Smooth muscle cell (in vitro differentiated cells): ENCODE data around the gene DDX17. TPM values are rescaled to one million over a fixed set of nuclear protein-coding genes. Genes with fewer than 3 reads are reported as not detected.

Experiments used
- DNase-seq: peaks from one replicate; lab custom pipeline; 2025; ENCODE audit not compliant: unreplicated experiment; lab: John Stamatoyannopoulos, UW
- H2AFZ ChIP-seq: fragments of 200-600 bp; sonication (generic); 2 replicates; pipeline ENCODE4 v1.6.0; 2016; ENCODE audit warnings: antibody characterized with exemption, low read depth, mild to moderate bottlenecking
- H3F3A ChIP-seq: fragments of 200-600 bp; sonication (generic); 2 replicates; pipeline ENCODE4 v1.6.0; 2017; ENCODE audit warnings: antibody characterized with exemption, low read depth
- H3K27ac ChIP-seq: fragments of 200-600 bp; sonication (generic); 2 replicates; pipeline ENCODE4 v1.5.1; 2016; ENCODE audit warnings: low read depth, mild to moderate bottlenecking
- H3K27me3 ChIP-seq: fragments of 200-600 bp; sonication (generic); 2 replicates; pipeline ENCODE4 v1.6.1; 2016; ENCODE audit warnings: low read depth, mild to moderate bottlenecking
- H3K36me3 ChIP-seq: fragments of 200-600 bp; sonication (generic); 2 replicates; pipeline ENCODE4 v1.5.1; 2016; ENCODE audit warnings: low read depth
- H3K4me1 ChIP-seq: fragments of 200-600 bp; sonication (generic); 2 replicates; pipeline ENCODE4 v1.5.1; 2016; ENCODE audit warnings: low read depth
- H3K4me2 ChIP-seq: fragments of 200-600 bp; sonication (generic); 2 replicates; pipeline ENCODE4 v1.6.0; 2016; ENCODE audit warnings: mild to moderate bottlenecking
- H3K4me3 ChIP-seq: fragments of 200-600 bp; sonication (generic); 2 replicates; pipeline ENCODE4 v1.5.1; 2016; ENCODE audit warnings: mild to moderate bottlenecking
- H3K79me2 ChIP-seq: fragments of 200-600 bp; sonication (generic); 2 replicates; pipeline ENCODE4 v1.6.0; 2016; ENCODE audit warnings: low read depth, mild to moderate bottlenecking
- H3K9ac ChIP-seq: fragments of 200-600 bp; sonication (generic); 2 replicates; pipeline ENCODE4 v1.6.0; 2016; ENCODE audit warnings: low read depth
- H3K9me3 ChIP-seq: fragments of 200-600 bp; sonication (generic); replicated peaks from 2 replicates; pipeline ENCODE4 v1.5.1; 2016; ENCODE audit warnings: low read depth
- H4K20me1 ChIP-seq: fragments of 200-600 bp; sonication (generic); 2 replicates; pipeline ENCODE4 v1.6.0; 2016; ENCODE audit warnings: low read depth
- CTCF ChIP-seq: fragments of 200-600 bp; sonication (generic); IDR thresholded peaks from 2 replicates; pipeline ENCODE4 v1.5.1; 2017; ENCODE audit warnings: borderline replicate concordance, mild to moderate bottlenecking, antibody characterized with exemption; ENCODE audit not compliant: insufficient read depth, poor library complexity, severe bottlenecking
- WGBS: methylation state at CpG from one replicate; pipeline ENCODE4 v1.1.7; 2016; ENCODE audit warnings: low lambda C conversion rate; 5-methylcytosine and 5-hydroxymethylcytosine counted together
- polyA plus RNA-seq: library from polyadenylated mRNA; unstranded; fragments of >200 nt; fragmentation: Nextera tagmentation; extraction: Ambion mirVana; gene quantifications from 2 replicates; pipeline ENCODE4 v1.2.1, GENCODE V29; 2016
- total RNA-seq: library from RNA; depleted of rRNA; stranded (reverse); fragments of >200 nt; gene quantifications from 2 replicates; pipeline ENCODE4 v1.2.3, GENCODE V29; 2014

DDX17 gene
- total and polyA plus RNA-seq, 2 experiments from 2014 or later: 11.5 to 182 TPM

- Histone ChIP-seq H4K20me1 (no peaks in the 10 kb centered on the region), H3K36me3 (no peaks in the 10 kb centered on the region), H3K4me3 (no peak overlapping the region), H3K9ac (no peak overlapping the region), H3K4me1 (no peaks in the 10 kb centered on the region), H3F3A (no peaks in the 10 kb centered on the region), H2AFZ (no peak overlapping the region), H3K9me3 (no peaks in the 10 kb centered on the region), H3K27ac (no peak overlapping the region), H3K4me2 (no peak overlapping the region), H3K27me3 (no peaks in the 10 kb centered on the region), H3K79me2 (no peaks in the 10 kb centered on the region)
- no peak for DNase-seq
- no peak for TF ChIP-seq CTCF
- WGBS: 89% methylated on average over 13 of the region's 13 CpGs
These were observed 63.0 kb downstream of the DDX17 start for GRCh38 chr22:38442967-38443627.

GRCh38 chr22:38441620-38442287 is 64.4 kb downstream of the DDX17 start:
- H3K79me2 ChIP-seq: no peaks in the 10 kb centered on the region
- DNase-seq: no peak
- no peaks in the 10 kb centered on the region for H3K27me3 ChIP-seq
- no peaks in the 10 kb centered on the region for H3F3A ChIP-seq
- no peaks in the 10 kb centered on the region for H3K9me3 ChIP-seq
- no peak overlapping the region for H3K4me2 ChIP-seq
- TF ChIP-seq CTCF: no peak
- no peaks in the 10 kb centered on the region for H3K36me3 ChIP-seq
- no peaks in the 10 kb centered on the region for H4K20me1 ChIP-seq
- H3K4me3 ChIP-seq: no peak overlapping the region
- WGBS: 85% methylated on average over 14 of the region's 16 CpGs
- H2AFZ ChIP-seq: no peak overlapping the region
- no peak overlapping the region for H3K27ac ChIP-seq
- no peak overlapping the region for H3K9ac ChIP-seq
- H3K4me1 ChIP-seq: no peaks in the 10 kb centered on the region

GRCh38 chr22:38440747-38441350 is 65.3 kb downstream of the DDX17 start:
- H3K9me3 ChIP-seq: no peaks in the 10 kb centered on the region
- H3K27ac ChIP-seq: no peak overlapping the region
- no peak overlapping the region for H2AFZ ChIP-seq
- WGBS: 91% methylated on average over 13 of the region's 14 CpGs
- H3K4me3 ChIP-seq: no peak overlapping the region
- no peaks in the 10 kb centered on the region for H3K4me1 ChIP-seq
- no peaks in the 10 kb centered on the region for H3K79me2 ChIP-seq
- H3K4me2 ChIP-seq: no peak overlapping the region
- H3K36me3 ChIP-seq: no peaks in the 10 kb centered on the region
- no peak for TF ChIP-seq CTCF
- H3F3A ChIP-seq: no peaks in the 10 kb centered on the region
- no peak for DNase-seq
- no peaks in the 10 kb centered on the region for H3K27me3 ChIP-seq
- H3K9ac ChIP-seq: no peak overlapping the region
- no peaks in the 10 kb centered on the region for H4K20me1 ChIP-seq

- no peak for DNase-seq
- no peaks in the 10 kb centered on the region for H3K36me3 ChIP-seq
- 84% methylated on average over 9 of the region's 9 CpGs for WGBS
- no peaks in the 10 kb centered on the region for H3K4me1 ChIP-seq
- no peak overlapping the region for H2AFZ ChIP-seq
- H3K27ac ChIP-seq: no peak overlapping the region
- H4K20me1 ChIP-seq: no peaks in the 10 kb centered on the region
- no peak for TF ChIP-seq CTCF
- H3K27me3 ChIP-seq: no peaks in the 10 kb centered on the region
- H3K4me3 ChIP-seq: no peak overlapping the region
- no peaks in the 10 kb centered on the region for H3K9me3 ChIP-seq
- no peak overlapping the region for H3K4me2 ChIP-seq
- H3K79me2 ChIP-seq: no peaks in the 10 kb centered on the region
- H3F3A ChIP-seq: no peaks in the 10 kb centered on the region
- H3K9ac ChIP-seq: no peak overlapping the region
These were observed 68.7 kb downstream of the DDX17 start for GRCh38 chr22:38437416-38437815.
